GM10266 (cell line): ENCODE data around the gene EPB41L2.

Experiments
- DNase-seq: peaks from one replicate; pipeline ENCODE4 v3.0.0; 2012; ENCODE audit errors: extremely low spot score
- TF ChIP-seq, protein P1 (sequence below): IDR thresholded peaks from 2 replicates; pipeline ENCODE4 v1.5.1; 2012; ENCODE audit warnings: mild to moderate bottlenecking, low read depth; ENCODE audit not compliant: control insufficient read depth, insufficient read depth; ENCODE audit errors: missing control alignments

Gene EPB41L2

GRCh38 chr6:130796313-130796905, 266.6 kb downstream of the EPB41L2 start:
- no peak for DNase-seq

GRCh38 chr6:130794738-130795137, 268.3 kb downstream of the EPB41L2 start:
- TF ChIP-seq, protein P1, sequence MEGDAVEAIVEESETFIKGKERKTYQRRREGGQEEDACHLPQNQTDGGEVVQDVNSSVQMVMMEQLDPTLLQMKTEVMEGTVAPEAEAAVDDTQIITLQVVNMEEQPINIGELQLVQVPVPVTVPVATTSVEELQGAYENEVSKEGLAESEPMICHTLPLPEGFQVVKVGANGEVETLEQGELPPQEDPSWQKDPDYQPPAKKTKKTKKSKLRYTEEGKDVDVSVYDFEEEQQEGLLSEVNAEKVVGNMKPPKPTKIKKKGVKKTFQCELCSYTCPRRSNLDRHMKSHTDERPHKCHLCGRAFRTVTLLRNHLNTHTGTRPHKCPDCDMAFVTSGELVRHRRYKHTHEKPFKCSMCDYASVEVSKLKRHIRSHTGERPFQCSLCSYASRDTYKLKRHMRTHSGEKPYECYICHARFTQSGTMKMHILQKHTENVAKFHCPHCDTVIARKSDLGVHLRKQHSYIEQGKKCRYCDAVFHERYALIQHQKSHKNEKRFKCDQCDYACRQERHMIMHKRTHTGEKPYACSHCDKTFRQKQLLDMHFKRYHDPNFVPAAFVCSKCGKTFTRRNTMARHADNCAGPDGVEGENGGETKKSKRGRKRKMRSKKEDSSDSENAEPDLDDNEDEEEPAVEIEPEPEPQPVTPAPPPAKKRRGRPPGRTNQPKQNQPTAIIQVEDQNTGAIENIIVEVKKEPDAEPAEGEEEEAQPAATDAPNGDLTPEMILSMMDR: no peak
- no peak for DNase-seq

More at GRCh38 chr6:130796313-130796905, 266.6 kb downstream of the EPB41L2 start:
- TF ChIP-seq, protein P1: no peak

DNA sequence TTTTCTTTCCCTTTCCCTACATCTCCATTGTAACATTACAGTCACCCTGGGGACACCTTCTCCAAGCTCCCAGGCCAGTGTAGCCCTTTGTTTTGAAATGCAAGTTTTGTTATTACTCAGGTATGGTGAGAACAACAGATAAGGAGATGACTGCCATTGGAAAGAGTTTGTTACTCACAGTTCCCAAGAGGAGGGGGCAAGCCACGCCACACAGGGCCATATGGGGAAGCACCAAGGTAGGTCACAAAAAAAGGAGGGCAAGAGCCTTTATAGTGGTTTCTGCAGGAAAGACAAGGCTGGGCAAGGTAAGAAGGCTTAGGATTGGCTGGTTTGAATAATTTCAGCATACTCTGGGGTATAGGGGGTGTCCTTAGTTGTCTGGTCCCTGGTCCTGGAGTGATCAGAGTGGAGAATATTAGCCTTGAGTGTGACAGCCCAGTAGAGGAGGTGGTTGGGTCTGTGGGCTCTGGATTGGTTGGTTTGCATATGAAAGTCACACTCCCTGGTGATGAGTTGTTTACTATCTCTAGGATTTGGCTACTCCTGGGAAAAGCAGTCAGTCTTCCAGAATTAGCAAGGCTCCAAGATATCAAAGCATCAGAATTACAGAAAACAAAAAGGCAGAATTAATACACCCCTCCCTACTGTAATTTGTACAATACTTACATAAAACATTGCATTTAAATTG, 268.9 kb downstream of the EPB41L2 start:
- TF ChIP-seq, protein P1: no peak
- DNase-seq: no peak
